ENCODE measurements around the gene GATAD2A.

GATAD2A gene

DNA sequence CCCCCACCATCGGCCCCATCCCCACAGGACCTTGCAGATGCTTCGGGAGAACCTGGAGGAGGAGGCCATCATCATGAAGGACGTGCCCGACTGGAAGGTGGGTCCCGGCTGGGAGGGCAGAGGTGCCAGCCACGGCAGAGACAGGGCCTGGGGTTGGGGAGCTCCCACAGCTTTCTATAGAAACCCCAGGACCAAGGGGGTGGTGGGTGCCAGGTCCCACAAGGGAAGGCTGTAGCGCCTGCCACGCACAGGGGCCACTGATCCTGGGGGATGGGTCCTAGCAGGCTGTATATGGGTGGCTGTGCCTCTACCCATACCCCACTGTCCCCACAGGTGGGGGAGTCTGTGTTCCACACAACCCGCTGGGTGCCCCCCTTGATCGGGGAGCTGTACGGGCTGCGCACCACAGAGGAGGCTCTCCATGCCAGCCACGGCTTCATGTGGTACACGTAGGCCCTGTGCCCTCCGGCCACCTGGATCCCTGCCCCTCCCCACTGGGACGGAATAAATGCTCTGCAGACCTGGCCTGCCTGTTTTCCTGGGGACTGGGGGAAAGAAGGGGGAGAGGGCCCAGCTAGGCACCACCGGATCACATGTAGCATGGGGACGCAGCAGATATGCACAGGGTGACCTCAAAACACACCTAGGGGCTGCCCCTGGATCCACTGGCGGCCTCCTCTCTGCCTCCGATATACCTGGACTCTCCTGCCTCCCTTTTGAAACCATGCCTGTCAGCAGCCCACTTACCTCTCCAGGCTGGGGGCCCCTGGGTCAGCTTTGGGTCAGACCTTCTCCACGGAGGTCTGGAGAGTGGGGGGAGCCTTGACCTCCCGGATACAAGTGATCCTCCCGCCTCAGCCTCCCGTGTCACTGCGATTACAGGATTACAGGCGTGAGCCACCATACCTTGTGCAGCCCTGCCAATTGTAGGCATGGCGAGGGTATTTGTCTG, 122.5 kb downstream of the GATAD2A start:
- no peak for TF ChIP-seq ZNF274 (IDR thresholded peaks at IDR 0.05; ENCODE audit: low read depth, low read length)
- H3K4me3 ChIP-seq (ENCODE audit: low read length): no peak overlapping the region

DNA sequence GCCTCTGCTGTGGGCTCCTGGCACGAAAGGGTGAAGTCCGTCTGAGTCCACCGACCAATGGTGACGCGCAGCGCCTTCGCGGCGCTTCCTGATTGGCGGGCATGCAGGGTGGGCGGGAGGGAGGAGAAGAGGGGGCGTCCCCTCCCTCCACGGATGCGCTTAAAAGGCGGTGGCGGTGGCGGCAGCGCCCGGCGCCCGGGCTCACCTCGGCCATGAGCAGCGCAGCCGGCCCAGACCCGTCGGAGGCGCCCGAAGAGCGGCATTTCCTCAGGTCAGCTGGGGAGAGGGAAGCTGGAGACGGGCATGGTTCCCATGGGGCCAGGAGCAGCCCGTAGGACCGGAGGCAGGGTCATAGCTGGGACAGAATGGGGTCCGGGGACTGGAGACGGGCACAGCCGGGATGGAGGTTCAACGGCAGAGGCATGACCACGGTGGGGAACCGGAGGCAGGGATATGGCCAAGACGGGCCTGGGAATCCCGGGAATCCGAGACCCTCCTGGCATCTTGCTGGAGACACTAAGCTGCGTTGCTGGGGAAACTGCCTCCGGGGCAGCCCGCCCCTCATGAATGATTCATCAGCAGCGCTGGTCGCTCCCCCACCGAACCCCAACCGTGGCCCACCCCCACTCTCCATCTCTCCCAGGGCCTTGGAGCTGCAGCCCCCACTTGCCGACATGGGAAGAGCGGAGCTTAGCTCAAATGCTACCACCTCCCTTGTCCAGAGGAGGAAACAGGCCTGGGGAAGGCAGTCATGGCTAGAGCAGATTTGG, 123.4 kb downstream of the GATAD2A start, which contains the start of gene YJEFN3:
TSS of gene YJEFN3 (plus strand) at position 191 of the 770 bp plus-strand sequence. CDS start at position 213, 22 bp downstream.
- no peak for TF ChIP-seq ZNF274 (IDR thresholded peaks at IDR 0.05; ENCODE audit: low read depth, low read length)
- H3K4me3 ChIP-seq (ENCODE audit: low read length): no peak within 1 kb of the TSS

DNA sequence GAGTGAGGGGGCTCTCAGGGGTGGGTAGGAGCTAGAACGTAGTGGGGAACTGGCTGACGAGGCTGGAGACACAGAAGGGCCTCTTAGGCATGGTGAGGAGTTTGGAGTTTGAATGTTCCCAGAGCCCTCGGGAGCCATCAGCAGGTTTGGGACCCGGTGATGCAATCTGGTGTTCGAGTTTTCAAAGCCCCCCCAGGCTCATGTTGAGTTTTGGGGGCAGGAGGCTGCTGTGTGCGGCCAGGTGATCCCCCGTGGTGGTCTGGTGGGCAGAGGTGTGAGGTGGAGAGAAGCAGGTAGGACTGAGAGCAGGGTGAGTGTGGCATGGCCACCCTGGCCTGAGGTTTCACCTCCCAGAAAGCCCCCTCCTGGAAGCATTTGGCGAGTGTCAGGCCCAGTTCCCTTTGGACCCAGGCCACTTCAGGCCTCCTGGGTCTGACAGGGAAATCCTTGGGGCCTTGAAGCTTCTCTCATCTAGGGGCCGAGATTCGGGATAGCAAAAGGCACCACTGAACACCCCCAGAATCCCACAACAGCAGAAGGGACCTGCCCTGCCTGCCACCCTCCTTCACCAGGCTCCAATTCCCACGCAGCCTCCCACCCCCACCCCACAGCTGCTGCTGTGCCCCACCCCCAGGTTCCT, 124.4 kb downstream of the GATAD2A start:
- H3K4me3 ChIP-seq (ENCODE audit: low read length): no peak overlapping the region
- no peak for TF ChIP-seq ZNF274 (IDR thresholded peaks at IDR 0.05; ENCODE audit: low read depth, low read length)

DNA sequence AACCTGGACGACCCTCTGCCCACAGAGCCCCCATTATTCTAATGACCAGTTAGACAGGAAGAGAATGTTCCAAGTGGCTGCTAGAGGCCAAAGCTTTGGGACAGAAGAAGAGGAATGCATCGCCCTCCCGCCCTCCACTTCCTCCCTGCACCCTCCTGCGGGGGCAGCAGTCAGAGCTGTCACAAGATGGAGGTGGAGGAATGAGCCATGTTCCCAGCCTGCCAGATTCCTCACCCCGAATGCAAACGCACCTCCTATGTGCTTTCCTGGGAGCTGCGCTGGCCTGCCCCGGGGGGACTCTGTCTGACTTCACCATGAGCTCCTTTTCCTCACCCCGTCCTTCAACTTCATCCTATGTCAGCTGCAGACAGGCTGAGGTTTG, 124.9 kb downstream of the GATAD2A start:
- no peak for TF ChIP-seq ZNF274 (IDR thresholded peaks at IDR 0.05; ENCODE audit: low read depth, low read length)

DNA sequence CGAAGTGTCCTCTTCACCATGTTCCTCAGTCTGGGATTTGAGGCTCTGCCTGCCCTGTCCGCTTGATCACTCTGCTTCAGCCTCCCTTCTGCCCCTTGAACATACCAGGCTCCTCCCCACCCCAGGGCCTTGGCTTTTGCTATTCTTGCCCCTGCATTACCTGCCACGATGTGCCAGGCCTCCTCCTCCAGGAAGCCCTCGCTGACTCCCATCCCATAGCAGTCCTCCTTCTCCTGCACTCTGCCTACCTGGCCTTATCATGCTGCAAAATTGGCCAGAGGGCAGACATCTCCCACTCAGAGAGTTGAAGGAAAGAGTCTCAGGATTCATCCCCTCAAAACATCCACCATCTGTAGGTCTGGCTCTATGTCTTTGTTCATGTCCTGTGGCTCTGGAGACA, 125.4 kb downstream of the GATAD2A start:
- no peak for TF ChIP-seq ZNF274 (IDR thresholded peaks at IDR 0.05; ENCODE audit: low read depth, low read length)
- H3K4me3 ChIP-seq (ENCODE audit: low read length): no peak overlapping the region

More for the DNA sequence above, 124.9 kb downstream of the GATAD2A start:
- H3K4me3 ChIP-seq (ENCODE audit: low read length): no peak overlapping the region

DNA sequence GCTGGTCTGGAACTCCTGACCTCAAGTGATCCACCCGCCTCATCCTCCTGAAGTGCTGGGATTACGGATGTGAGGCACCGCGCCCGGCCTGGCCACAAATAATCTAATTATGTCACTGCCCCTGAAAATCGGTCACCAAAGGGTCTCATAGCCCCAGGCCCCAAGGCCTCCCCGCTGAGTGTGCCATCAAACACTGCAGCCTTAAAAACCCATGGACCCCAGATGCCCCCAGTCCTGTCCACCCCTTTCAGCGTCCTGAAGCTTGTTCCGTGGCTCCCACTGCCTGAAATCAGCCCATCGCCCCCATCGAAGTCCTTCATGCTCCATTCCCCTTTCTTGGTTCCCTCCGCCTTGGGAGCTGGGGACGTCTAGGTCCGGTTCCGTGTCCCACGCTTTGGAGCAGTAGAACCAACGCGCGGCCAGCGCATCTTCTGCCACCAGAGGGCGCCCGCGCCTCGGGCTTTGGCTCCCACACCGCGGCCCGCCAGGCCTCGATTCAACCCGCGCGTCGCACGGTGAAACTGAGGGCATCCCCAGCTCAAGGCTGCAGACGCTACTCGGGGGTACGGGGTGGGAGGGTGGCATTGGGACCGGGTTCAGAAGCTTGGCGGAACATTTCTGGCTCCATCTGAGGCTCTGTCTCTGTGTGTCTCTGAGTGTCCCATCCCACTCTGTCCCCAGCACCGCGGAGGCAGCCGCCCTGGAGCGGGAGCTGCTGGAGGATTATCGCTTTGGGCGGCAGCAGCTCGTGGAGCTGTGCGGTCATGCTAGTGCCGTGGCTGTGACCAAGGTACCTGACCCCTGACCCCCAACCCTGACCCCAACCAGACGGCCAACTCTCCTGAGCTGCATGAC, 126.7 kb downstream of the GATAD2A start:
- no peak overlapping the region for H3K4me3 ChIP-seq (ENCODE audit: low read length)
- TF ChIP-seq ZNF274 (IDR thresholded peaks at IDR 0.05; ENCODE audit: low read depth, low read length): no peak

DNA sequence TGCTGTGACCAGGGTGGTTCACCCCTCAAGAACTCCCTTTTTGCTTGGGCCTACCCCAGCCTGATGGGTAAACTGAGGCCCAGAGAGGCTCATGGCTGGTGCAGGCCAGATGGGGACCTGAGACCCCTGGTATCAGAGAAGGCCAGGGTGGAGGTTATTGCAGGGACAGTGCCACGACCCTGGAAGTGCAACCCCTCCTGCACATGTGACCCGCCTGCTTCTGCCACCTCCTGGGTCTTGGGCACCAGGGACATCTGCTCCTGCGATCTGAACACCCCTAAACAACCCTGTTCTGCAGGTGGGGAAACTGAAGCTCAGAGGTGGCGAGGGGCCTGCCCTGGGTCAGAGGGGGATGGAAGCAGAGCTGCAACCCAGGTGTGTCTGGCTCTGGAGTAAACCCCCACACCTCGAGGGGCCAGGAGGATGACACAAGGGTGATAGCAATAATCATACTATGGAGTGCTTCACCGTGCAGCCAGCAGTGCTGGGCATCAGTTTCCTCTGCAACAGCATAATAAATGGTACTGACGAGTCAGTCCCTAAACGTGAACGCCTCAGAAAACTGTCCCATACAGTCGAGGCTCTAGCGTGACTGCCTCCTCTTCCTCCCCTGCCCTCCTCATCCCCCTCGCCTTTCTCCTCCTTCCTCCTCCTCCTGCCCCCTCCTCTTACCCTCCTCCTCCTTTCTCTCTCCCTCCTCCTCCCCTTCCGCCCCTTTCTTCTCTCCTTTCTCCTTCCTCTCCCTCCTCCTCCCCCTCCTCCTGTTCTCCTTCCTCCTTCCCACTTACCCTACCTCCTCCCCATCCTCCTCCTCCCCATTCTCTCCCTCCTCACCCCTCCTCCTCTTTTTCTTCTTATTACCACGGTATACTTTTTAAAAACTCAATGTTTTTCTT, 127.6 kb downstream of the GATAD2A start:
- no peak for TF ChIP-seq ZNF274 (IDR thresholded peaks at IDR 0.05; ENCODE audit: low read depth, low read length)
- no peak overlapping the region for H3K4me3 ChIP-seq (ENCODE audit: low read length)

DNA sequence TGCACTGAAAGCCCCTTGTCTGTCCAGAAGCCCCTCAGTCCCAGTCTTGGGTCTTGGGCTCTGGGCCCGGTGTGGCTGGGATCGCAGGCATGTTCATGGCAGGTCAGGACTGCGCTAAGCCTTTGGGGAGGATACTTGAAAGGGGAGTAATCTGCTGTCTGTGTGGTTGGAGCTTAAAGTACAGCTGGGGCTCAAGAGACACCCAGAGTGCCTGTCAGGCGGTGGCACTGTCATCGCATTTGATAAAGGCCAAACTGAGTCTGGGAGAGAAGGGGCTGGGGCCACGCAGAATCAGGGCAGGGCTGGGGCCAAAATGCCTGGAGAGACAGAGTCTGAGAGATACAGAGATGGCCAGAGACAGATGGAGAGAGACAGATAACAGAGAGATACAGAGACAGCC, 128.4 kb downstream of the GATAD2A start:
- no peak for TF ChIP-seq ZNF274 (IDR thresholded peaks at IDR 0.05; ENCODE audit: low read depth, low read length)
- H3K4me3 ChIP-seq (ENCODE audit: low read length): no peak overlapping the region

DNA sequence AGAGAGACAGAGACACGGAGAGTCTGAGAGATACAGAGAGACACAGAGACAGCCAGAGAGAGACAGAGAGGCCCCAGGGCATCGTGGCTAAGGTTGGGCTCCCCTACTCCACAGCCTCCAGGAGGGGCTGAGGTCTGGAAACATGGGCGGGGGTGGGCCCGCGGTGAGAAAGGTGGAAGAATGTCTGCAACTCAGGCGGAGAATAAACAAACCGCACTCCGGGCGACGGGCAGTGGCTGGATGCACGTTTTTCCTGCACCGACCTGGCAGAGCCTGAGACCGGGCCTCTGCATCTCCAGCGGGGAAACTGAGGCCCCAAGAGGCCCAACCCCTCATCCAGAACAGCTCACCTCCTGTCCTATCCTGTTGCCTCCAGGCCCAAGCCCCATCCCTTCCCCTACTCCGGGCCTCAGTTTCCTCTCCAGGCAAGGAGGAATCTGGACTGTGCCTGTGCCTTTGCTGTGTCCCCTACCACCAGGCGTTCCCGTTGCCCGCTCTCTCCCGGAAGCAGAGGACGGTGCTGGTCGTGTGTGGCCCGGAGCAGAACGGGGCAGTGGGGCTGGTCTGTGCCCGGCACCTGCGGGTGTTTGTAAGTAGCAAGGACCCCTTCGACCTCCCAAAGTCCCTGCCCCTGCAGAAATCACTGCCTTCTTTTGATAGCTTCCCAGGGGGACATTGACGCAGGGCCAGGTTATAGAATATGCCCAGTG, 129.2 kb downstream of the GATAD2A start:
- no peak overlapping the region for H3K4me3 ChIP-seq (ENCODE audit: low read length)
- no peak for TF ChIP-seq ZNF274 (IDR thresholded peaks at IDR 0.05; ENCODE audit: low read depth, low read length)

DNA sequence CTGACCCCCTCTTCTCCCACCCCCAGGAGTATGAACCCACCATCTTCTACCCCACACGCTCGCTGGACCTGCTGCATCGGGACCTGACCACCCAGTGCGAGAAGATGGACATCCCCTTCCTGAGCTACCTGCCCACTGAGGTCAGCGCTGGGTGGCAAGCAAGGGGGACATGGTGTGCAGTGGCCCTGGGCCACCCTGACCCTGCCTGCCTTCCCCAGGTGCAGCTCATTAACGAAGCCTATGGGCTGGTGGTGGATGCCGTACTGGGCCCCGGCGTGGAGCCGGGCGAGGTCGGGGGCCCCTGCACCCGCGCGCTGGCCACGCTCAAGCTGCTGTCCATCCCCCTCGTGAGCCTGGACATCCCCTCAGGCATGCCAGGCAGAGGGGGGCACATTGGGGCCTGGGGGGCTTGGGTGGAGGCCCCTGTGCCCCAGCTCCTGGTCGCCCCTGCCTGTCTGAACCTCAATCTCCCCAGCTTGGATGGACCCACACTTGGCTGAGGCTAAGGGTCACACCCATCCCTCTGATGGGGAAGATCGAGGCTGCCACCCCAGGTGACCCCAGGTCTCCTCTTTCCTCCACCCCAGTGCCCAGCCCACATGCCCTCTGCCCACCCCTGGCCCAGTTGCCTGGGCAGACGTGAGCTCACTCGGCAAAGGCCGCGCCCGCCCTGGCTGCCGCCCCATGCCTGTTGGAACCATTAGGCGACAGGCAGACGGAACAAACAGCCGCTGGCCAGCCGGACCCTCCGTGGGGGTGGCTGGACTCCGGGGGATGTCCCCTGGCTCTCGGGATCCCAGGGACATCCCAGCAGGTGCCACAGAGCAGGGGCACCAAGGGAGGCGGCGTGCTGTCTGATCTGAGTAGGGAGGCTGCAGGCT, 130.1 kb downstream of the GATAD2A start:
- no peak for TF ChIP-seq ZNF274 (IDR thresholded peaks at IDR 0.05; ENCODE audit: low read depth, low read length)

More for the DNA sequence above, 130.1 kb downstream of the GATAD2A start:
- no peak overlapping the region for H3K4me3 ChIP-seq (ENCODE audit: low read length)
